IPS-15b (cell line): ENCODE results near the gene SLIT2.

Experiments used
- H3K27me3 ChIP-seq: one replicate; pipeline ENCODE4 v1.6.1; 2013; ENCODE audit warnings: low read length; ENCODE audit not compliant: control insufficient read depth, insufficient read depth
- H3K36me3 ChIP-seq: one replicate; pipeline ENCODE4 v1.6.1; 2013; ENCODE audit warnings: low read length; ENCODE audit not compliant: control insufficient read depth, insufficient read depth
- H3K4me1 ChIP-seq: one replicate; pipeline ENCODE4 v1.6.1; 2013; ENCODE audit warnings: mild to moderate bottlenecking, low read length; ENCODE audit not compliant: control insufficient read depth, insufficient read depth
- H3K4me3 ChIP-seq: one replicate; pipeline ENCODE4 v1.5.1; 2013; ENCODE audit warnings: low read depth, low read length
- H3K9ac ChIP-seq: one replicate; pipeline ENCODE4 v1.6.1; 2013; ENCODE audit warnings: low read depth, mild to moderate bottlenecking, low read length
- H3K9me3 ChIP-seq: one replicate; pipeline ENCODE4 v1.6.1; 2013; ENCODE audit warnings: mild to moderate bottlenecking, low read length; ENCODE audit not compliant: control insufficient read depth, insufficient read depth

SLIT2 gene

GRCh38 chr4:20251796-20252655 lies at the start of gene SLIT2:
Gene SLIT2 (plus strand): TSS chr4:20251905. CDS start chr4:20253816, 1,911 bp downstream.
- Histone ChIP-seq H3K27me3 (peaks cover 73% of the 10 kb centered on the region), H3K9ac (no peak within 1 kb of the TSS), H3K4me3 (peak within 1 kb of the TSS; percentile 67), H3K9me3 (no peaks in the 10 kb centered on the region), H3K36me3 (no peaks in the 10 kb centered on the region), H3K4me1 (peaks cover 9% of the 10 kb centered on the region)

DNA sequence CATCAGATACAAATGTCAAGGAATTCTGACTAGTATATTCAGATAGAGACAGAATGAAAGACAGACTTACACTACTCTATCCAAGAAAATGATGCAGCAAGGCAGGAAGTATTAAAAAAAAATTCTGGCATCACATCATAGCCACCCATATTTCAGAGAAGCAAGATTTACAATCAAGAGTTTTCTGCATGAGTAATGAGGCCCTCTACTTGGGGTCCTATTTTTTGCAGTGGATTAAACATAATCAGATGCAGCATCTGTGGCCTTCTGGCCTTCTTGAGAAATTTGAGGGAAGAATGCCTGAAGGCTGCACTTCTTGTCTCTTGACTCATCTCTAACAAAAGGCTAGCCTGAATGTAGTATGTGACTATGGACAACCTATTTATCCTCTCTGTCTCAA lies 48.2 kb upstream of the SLIT2 start:
- Histone ChIP-seq H3K9me3 (no peaks in the 10 kb centered on the region), H3K27me3 (no peaks in the 10 kb centered on the region), H3K4me1 (no peaks in the 10 kb centered on the region), H3K36me3 (no peaks in the 10 kb centered on the region), H3K4me3 (no peak overlapping the region), H3K9ac (no peak overlapping the region)

DNA sequence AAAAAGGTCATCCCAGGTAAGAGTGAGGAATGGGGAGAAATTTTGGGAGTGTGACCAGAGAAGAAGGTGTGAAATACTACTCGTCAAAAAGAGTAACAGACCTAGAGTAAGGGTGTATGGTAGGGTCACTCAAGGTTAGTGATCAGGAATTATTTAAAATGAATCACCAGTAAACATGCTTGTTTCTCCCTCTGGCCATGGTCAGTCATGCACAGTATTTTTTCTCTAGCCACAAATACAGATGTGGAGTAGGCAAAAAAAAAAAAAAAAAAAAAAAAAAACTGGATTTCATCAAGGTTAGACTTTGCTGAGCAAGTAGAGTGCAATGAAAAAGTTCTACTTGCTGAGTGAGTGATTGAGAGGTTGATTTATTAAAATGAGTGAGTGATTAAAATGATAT lies 34.2 kb upstream of the SLIT2 start:
- no peaks in the 10 kb centered on the region for H3K4me1 ChIP-seq
- H3K36me3 ChIP-seq: no peaks in the 10 kb centered on the region
- no peaks in the 10 kb centered on the region for H3K9me3 ChIP-seq
- H3K27me3 ChIP-seq: no peaks in the 10 kb centered on the region
- H3K9ac ChIP-seq: no peak overlapping the region
- no peak overlapping the region for H3K4me3 ChIP-seq

DNA sequence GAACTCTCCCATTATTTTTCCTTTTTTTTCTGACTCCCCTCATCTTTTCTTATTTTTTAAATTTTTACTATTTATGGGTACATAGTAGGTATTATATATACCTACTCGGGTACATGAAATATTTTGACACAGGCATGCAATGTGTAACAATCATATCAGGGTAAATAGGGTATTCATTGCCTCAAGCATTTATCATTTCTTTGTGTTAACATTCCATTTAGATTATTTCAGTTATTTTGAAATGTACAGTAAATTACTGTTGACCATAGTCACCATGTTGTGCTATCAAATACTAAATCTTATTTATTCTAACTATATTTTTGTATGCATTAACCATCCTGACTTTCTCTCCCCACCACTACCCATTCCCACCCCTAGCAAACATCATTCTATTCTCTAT lies 33.8 kb upstream of the SLIT2 start:
- Histone ChIP-seq H3K4me1 (no peaks in the 10 kb centered on the region), H3K4me3 (no peak overlapping the region), H3K27me3 (no peaks in the 10 kb centered on the region), H3K9me3 (no peaks in the 10 kb centered on the region), H3K36me3 (no peaks in the 10 kb centered on the region), H3K9ac (no peak overlapping the region)

DNA sequence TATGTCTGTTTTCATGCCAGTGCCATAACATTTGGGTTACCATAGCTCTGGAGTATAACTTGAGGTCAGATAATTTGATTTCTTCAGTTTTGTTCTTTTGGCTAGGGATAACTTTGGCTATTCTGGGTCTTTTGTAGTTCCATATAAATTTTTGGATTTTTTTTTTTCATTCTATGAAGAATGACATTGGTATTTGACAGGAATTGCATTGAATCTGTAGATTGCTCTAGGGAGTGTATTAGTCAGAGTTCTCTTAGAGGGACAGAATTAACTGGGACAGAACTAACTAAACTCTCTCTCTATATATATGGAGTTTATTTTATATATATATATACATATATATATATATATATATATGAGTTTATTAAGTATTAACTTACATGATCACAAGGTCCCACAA lies 32.2 kb upstream of the SLIT2 start:
- Histone ChIP-seq H3K4me3 (no peak overlapping the region), H3K36me3 (no peaks in the 10 kb centered on the region), H3K4me1 (no peaks in the 10 kb centered on the region), H3K9me3 (no peaks in the 10 kb centered on the region), H3K27me3 (no peaks in the 10 kb centered on the region), H3K9ac (no peak overlapping the region)

DNA sequence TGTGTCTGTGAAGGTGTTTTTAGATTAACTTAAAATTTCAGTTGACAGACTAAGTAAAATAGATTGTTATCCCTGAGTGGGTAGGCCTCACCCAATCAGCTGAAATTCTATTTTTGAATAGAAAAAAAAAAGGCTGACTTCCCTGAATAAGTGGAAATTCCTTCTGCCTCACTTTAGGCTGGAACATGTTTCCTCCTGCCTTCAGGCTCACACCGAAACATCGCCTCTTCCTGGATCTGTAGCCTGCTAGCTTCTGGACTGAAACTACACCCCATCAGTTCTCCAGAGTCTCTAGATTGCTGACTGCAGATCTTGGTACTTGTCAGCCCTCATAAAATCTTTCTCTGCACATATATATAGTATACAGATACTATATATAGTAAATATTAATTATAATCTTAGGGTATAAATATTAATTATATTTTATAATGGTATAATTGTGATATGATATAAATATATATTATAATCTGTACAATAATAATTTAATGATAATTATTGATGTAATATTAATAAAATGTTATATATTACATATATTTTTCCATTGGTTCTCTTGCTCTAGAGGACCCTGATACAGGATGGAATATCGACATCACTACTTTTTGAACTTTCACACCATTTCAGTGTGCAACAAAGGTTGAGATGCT lies 13.7 kb upstream of the SLIT2 start:
- Histone ChIP-seq H3K9me3 (no peaks in the 10 kb centered on the region), H3K9ac (no peak overlapping the region), H3K27me3 (no peaks in the 10 kb centered on the region)

GRCh38 chr4:20248155-20248558 lies 3.5 kb upstream of the SLIT2 start:
- Histone ChIP-seq H3K4me1 (peaks cover 3% of the 10 kb centered on the region), H3K4me3 (no peak overlapping the region), H3K36me3 (no peaks in the 10 kb centered on the region), H3K9me3 (no peaks in the 10 kb centered on the region), H3K9ac (no peak overlapping the region), H3K27me3 (peaks cover 35% of the 10 kb centered on the region)

More for the DNA sequence above, 13.7 kb upstream of the SLIT2 start:
- Histone ChIP-seq H3K4me3 (no peak overlapping the region), H3K4me1 (no peaks in the 10 kb centered on the region), H3K36me3 (no peaks in the 10 kb centered on the region)

GRCh38 chr4:20249333-20249732 lies 2.4 kb upstream of the SLIT2 start:
- no peak overlapping the region for H3K4me3 ChIP-seq
- H3K9ac ChIP-seq: no peak overlapping the region
- no peaks in the 10 kb centered on the region for H3K9me3 ChIP-seq
- peaks cover 46% of the 10 kb centered on the region for H3K27me3 ChIP-seq
- peaks cover 3% of the 10 kb centered on the region for H3K4me1 ChIP-seq
- H3K36me3 ChIP-seq: no peaks in the 10 kb centered on the region

DNA sequence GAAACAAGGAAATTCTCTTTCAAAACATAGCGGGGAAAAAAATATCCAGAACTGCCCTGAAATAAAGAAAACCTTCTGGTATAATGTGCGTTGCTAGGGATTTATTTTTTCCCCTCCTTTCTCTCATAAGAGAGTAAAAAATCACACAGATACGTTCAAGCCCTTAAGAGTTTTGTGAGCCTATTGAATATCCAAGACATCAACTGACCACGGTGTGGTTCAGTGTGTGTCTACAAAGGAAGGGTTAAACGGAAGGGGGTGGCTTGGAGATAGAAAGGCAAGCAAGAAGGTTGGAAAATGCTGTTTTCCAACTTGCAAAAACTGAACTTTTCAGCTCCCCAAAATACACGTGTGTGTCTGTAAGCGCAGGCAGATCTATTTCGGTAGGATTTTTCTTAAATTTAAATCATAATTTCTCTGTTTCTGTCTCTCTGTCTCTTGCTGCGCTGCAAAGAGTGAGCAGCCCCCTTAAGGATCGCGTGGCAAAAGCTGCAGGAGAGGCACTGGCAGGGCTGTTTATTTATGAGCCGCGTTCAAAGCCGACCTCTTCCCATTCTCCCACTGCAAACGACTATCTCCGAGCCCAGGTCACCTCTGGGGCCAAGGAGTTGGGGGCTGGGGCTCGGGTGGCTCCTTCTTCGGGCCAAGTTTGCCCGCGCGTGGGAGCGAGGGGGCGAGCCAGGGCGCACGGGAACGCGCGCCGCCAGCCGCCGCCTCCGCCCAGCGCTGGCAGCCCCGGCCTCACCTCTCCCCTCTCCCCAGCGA lies 492 bp upstream of the SLIT2 start:
- peak overlapping the region; percentile 67 for H3K4me3 ChIP-seq
- H3K27me3 ChIP-seq: peaks cover 65% of the 10 kb centered on the region
- H3K36me3 ChIP-seq: no peaks in the 10 kb centered on the region
- no peak overlapping the region for H3K9ac ChIP-seq
- H3K9me3 ChIP-seq: no peaks in the 10 kb centered on the region
- peaks cover 5% of the 10 kb centered on the region for H3K4me1 ChIP-seq

DNA sequence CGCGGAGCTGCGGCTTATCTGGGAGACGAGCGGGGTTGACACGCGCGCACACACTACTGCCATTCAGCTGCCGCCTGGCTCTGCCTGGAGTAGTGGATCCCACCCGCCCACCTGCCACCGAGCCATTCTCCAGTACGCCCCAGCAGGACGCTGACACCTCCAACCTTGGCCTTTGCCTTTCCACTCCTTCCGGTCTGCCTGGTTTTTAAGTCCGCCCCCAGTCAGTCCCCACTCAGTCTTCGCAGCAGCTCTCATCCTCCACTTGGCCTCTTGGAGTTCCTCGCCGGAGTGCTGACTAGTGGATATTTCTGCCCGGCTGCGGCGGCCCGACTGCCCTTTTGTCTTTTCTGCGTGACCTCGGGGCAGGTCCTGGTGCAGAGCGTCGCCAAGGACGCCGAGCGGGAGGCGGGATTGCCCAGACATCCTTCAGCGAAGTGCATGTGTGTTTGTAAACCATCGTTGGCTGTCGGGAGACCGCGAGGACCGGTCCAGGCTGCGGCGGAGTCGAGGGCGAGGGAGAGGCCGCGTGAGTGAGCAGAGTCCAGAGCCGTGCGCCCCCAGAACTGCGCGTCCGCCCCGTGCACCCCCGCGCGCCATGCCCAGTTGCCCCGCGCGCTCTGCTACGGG lies 1.1 kb downstream of the SLIT2 start:
- Histone ChIP-seq H3K9me3 (no peaks in the 10 kb centered on the region), H3K9ac (no peak overlapping the region), H3K4me3 (peak overlapping the region; percentile 63), H3K36me3 (no peaks in the 10 kb centered on the region), H3K27me3 (peaks cover 80% of the 10 kb centered on the region), H3K4me1 (peaks cover 9% of the 10 kb centered on the region)

- H3K9ac ChIP-seq: no peak overlapping the region
- peaks cover 80% of the 10 kb centered on the region for H3K27me3 ChIP-seq
- H3K4me1 ChIP-seq: peaks cover 9% of the 10 kb centered on the region
- peak overlapping the region; percentile 63 for H3K4me3 ChIP-seq
- H3K9me3 ChIP-seq: no peaks in the 10 kb centered on the region
- H3K36me3 ChIP-seq: no peaks in the 10 kb centered on the region
These were observed 1.6 kb downstream of the SLIT2 start for GRCh38 chr4:20253283-20253734.
